Fibroblast of lung (primary cell): Measurements from ENCODE around the gene SON.

Experiments used
- EZH2 ChIP-seq: IDR thresholded peaks from 2 replicates; pipeline ENCODE4 v1.5.1; 2012; ENCODE audit warnings: low read length, control low read depth, mild to moderate bottlenecking; ENCODE audit errors: missing control alignments
- TF ChIP-seq, protein P1 (sequence below), 2 donors: IDR thresholded peaks in 1 of 2; conservative IDR thresholded peaks in 1 of 2; 1 replicate in 1 of 2; 2 replicates in 1 of 2; pipeline ENCODE4 v1.5.1; 2011 to 2012; ENCODE audit warnings: low read length in 2 of 2, control low read depth in 1 of 2, inconsistent platforms in 1 of 2, low read depth in 1 of 2, mild to moderate bottlenecking in 1 of 2

DNA sequence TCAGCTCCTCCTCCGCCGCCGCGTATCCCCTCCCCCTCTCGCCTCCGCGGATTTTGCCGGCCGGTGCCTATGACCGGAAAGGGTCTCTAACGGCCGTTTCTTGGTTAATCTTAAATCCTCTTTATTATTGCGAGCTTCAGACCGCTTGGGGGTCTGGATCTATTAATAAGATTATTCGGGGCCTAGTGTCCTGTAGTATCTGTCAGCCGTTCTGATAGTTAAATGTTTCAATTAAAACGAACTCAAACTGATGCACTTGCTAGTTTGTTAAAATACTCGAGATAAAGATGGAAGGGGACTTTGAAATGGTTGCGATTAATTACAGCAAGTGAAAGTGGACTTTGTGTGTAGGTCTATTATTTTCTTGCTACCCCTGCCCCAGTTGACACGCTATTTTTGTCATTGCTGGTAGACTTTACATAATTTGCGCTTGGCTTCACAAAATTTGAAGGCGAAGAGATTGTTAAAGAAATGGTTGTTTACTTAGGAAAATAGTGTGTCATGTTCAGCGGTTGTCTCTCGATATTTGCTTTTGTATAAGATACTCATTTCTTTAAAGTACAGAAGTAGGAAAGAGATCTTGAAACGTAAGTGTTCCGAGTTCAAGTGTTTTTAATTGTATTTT, 779 bp downstream of the SON start:
- TF ChIP-seq, protein P1, sequence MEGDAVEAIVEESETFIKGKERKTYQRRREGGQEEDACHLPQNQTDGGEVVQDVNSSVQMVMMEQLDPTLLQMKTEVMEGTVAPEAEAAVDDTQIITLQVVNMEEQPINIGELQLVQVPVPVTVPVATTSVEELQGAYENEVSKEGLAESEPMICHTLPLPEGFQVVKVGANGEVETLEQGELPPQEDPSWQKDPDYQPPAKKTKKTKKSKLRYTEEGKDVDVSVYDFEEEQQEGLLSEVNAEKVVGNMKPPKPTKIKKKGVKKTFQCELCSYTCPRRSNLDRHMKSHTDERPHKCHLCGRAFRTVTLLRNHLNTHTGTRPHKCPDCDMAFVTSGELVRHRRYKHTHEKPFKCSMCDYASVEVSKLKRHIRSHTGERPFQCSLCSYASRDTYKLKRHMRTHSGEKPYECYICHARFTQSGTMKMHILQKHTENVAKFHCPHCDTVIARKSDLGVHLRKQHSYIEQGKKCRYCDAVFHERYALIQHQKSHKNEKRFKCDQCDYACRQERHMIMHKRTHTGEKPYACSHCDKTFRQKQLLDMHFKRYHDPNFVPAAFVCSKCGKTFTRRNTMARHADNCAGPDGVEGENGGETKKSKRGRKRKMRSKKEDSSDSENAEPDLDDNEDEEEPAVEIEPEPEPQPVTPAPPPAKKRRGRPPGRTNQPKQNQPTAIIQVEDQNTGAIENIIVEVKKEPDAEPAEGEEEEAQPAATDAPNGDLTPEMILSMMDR (conservative IDR thresholded peaks at IDR 0.05 in 1 of 2, IDR thresholded peaks at IDR 0.05 in 1 of 2; ENCODE audit: low read depth in 1 of 2, low read length in 2 of 2): no peak
- TF ChIP-seq EZH2: no peak
